ENCODE measurements around the gene SHISA6. TPM values are rescaled to one million over a fixed set of nuclear protein-coding genes. Genes with fewer than 3 reads are reported as not detected.

The SHISA6 gene
- total RNA-seq, 1 donor from 2014 or later: not detected

DNA sequence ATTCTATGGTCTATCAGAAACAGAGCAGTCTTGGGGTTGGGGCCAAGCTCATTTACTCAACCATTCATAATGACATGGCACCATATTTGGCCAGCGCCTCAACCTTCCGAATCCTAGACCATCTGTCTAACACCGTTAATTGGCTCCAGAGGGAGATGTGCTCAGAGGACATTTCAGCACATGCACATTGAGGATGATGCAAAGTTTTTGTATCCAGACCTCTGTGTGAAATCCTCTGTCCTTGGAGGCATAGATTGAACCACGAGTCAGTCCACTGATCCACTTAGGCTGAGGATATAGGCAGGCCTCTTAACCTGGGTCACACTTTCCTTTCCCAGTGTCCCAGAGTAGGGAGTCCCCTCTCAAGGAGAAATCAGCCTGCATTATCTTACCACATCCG is 85.5 kb downstream of the SHISA6 start:
- no peak overlapping the region for H3K27ac ChIP-seq (ENCODE audit: low read depth, low read length)
- H4K20me1 ChIP-seq (ENCODE audit: insufficient read depth, low read length): no peaks in the 10 kb centered on the region
- H3K4me1 ChIP-seq (ENCODE audit: insufficient read depth, low read length): no peaks in the 10 kb centered on the region
- no peaks in the 10 kb centered on the region for H3K36me3 ChIP-seq (ENCODE audit: insufficient read depth, low read length)
- DNase-seq (ENCODE audit: low read depth) (no peak), FAIRE-seq (no peak)
- H2AFZ ChIP-seq (ENCODE audit: low read depth, low read length): no peak overlapping the region
- Mint-ChIP-seq H3K9me3 (ENCODE audit: unreplicated experiment) (peaks cover 16% of the 10 kb centered on the region), H3K27ac (ENCODE audit: unreplicated experiment) (no peak overlapping the region), H3K36me3 (ENCODE audit: low read depth, unreplicated experiment) (no peaks in the 10 kb centered on the region), H3K4me1 (ENCODE audit: low read depth, unreplicated experiment) (no peaks in the 10 kb centered on the region), H3K4me3 (ENCODE audit: unreplicated experiment) (no peak overlapping the region), H3K27me3 (ENCODE audit: low read depth, unreplicated experiment) (no peaks in the 10 kb centered on the region)
- H3K79me2 ChIP-seq (ENCODE audit: insufficient read depth, low read length): no peaks in the 10 kb centered on the region
- H3K27me3 ChIP-seq (ENCODE audit: insufficient read depth, low read length): no peaks in the 10 kb centered on the region
- H3K9ac ChIP-seq (ENCODE audit: low read length): no peak overlapping the region
- no peak overlapping the region for H3K4me2 ChIP-seq (ENCODE audit: low read length)
- H3K4me3 ChIP-seq (ENCODE audit: insufficient read depth, low read depth, low read length): no peak overlapping the region
- no peak for TF ChIP-seq EZH2 (IDR thresholded peaks at IDR 0.05; ENCODE audit: insufficient read depth, low read length)
- TF ChIP-seq, protein P1, sequence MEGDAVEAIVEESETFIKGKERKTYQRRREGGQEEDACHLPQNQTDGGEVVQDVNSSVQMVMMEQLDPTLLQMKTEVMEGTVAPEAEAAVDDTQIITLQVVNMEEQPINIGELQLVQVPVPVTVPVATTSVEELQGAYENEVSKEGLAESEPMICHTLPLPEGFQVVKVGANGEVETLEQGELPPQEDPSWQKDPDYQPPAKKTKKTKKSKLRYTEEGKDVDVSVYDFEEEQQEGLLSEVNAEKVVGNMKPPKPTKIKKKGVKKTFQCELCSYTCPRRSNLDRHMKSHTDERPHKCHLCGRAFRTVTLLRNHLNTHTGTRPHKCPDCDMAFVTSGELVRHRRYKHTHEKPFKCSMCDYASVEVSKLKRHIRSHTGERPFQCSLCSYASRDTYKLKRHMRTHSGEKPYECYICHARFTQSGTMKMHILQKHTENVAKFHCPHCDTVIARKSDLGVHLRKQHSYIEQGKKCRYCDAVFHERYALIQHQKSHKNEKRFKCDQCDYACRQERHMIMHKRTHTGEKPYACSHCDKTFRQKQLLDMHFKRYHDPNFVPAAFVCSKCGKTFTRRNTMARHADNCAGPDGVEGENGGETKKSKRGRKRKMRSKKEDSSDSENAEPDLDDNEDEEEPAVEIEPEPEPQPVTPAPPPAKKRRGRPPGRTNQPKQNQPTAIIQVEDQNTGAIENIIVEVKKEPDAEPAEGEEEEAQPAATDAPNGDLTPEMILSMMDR (IDR thresholded peaks at IDR 0.05; ENCODE audit: insufficient read depth, low read depth, low read length): no peak
- H3K9me3 ChIP-seq (ENCODE audit: insufficient read depth, low read depth, low read length): no peaks in the 10 kb centered on the region

GRCh38 chr17:11328770-11329169 is 87.8 kb downstream of the SHISA6 start:
- no peaks in the 10 kb centered on the region for H3K27me3 ChIP-seq (ENCODE audit: insufficient read depth, low read length)
- H3K4me3 ChIP-seq (ENCODE audit: insufficient read depth, low read depth, low read length): no peak overlapping the region
- no peaks in the 10 kb centered on the region for H3K36me3 Mint-ChIP-seq (ENCODE audit: low read depth, unreplicated experiment)
- no peaks in the 10 kb centered on the region for H3K79me2 ChIP-seq (ENCODE audit: insufficient read depth, low read length)
- no peak overlapping the region for H2AFZ ChIP-seq (ENCODE audit: low read depth, low read length)
- no peaks in the 10 kb centered on the region for H3K4me1 Mint-ChIP-seq (ENCODE audit: low read depth, unreplicated experiment)
- H3K9me3 Mint-ChIP-seq (ENCODE audit: unreplicated experiment): peaks cover 16% of the 10 kb centered on the region
- H3K4me1 ChIP-seq (ENCODE audit: insufficient read depth, low read length): no peaks in the 10 kb centered on the region
- TF ChIP-seq EZH2 (IDR thresholded peaks at IDR 0.05; ENCODE audit: insufficient read depth, low read length): no peak
- TF ChIP-seq, protein P1 (IDR thresholded peaks at IDR 0.05; ENCODE audit: insufficient read depth, low read depth, low read length): no peak
- DNase-seq (ENCODE audit: low read depth) (no peak), FAIRE-seq (no peak)
- H3K36me3 ChIP-seq (ENCODE audit: insufficient read depth, low read length): no peaks in the 10 kb centered on the region
- H3K9me3 ChIP-seq (ENCODE audit: insufficient read depth, low read depth, low read length): no peaks in the 10 kb centered on the region
- no peak overlapping the region for H3K9ac ChIP-seq (ENCODE audit: low read length)
- no peaks in the 10 kb centered on the region for H4K20me1 ChIP-seq (ENCODE audit: insufficient read depth, low read length)
- H3K4me2 ChIP-seq (ENCODE audit: low read length): no peak overlapping the region
- no peak overlapping the region for H3K27ac ChIP-seq (ENCODE audit: low read depth, low read length)
- H3K27me3 Mint-ChIP-seq (ENCODE audit: low read depth, unreplicated experiment): no peaks in the 10 kb centered on the region
- H3K27ac Mint-ChIP-seq (ENCODE audit: unreplicated experiment): no peak overlapping the region
- no peak overlapping the region for H3K4me3 Mint-ChIP-seq (ENCODE audit: unreplicated experiment)

DNA sequence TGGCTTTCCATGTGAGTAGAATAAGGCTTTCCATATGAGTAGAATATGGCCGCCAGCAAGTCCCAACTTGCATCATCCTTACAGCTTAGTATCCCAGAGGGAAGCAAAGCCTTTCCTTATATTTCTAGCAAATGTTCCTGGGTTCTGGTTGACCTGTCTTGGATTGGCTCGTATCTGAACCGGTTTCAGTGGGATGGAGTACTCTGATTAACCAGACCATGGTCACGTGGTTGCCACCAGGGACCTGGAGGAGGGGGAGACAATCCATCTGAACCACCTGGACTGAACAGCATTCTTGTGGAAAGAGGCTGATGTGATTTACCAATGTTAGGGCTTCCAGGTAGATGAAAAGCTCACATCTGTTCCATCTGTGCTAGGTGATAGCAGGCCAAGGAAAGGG is 89.0 kb downstream of the SHISA6 start:
- no peak for FAIRE-seq

More for the DNA sequence above, 89.0 kb downstream of the SHISA6 start:
- no peaks in the 10 kb centered on the region for H3K27me3 Mint-ChIP-seq (ENCODE audit: low read depth, unreplicated experiment)
- Histone ChIP-seq H3K4me3 (ENCODE audit: insufficient read depth, low read depth, low read length) (no peak overlapping the region), H3K4me1 (ENCODE audit: insufficient read depth, low read length) (no peaks in the 10 kb centered on the region), H3K79me2 (ENCODE audit: insufficient read depth, low read length) (no peaks in the 10 kb centered on the region), H3K4me2 (ENCODE audit: low read length) (no peak overlapping the region), H2AFZ (ENCODE audit: low read depth, low read length) (no peak overlapping the region), H3K27ac (ENCODE audit: low read depth, low read length) (no peak overlapping the region), H3K36me3 (ENCODE audit: insufficient read depth, low read length) (no peaks in the 10 kb centered on the region), H3K9me3 (ENCODE audit: insufficient read depth, low read depth, low read length) (no peaks in the 10 kb centered on the region), H4K20me1 (ENCODE audit: insufficient read depth, low read length) (no peaks in the 10 kb centered on the region), H3K27me3 (ENCODE audit: insufficient read depth, low read length) (no peaks in the 10 kb centered on the region), H3K9ac (ENCODE audit: low read length) (no peak overlapping the region)
- no peak overlapping the region for H3K27ac Mint-ChIP-seq (ENCODE audit: unreplicated experiment)
- H3K4me1 Mint-ChIP-seq (ENCODE audit: low read depth, unreplicated experiment): no peaks in the 10 kb centered on the region
- no peaks in the 10 kb centered on the region for H3K36me3 Mint-ChIP-seq (ENCODE audit: low read depth, unreplicated experiment)
- DNase-seq (ENCODE audit: low read depth): no peak
- TF ChIP-seq EZH2 (IDR thresholded peaks at IDR 0.05; ENCODE audit: insufficient read depth, low read length): no peak
- TF ChIP-seq, protein P1 (IDR thresholded peaks at IDR 0.05; ENCODE audit: insufficient read depth, low read depth, low read length): no peak
- H3K4me3 Mint-ChIP-seq (ENCODE audit: unreplicated experiment): no peak overlapping the region
- peaks cover 14% of the 10 kb centered on the region for H3K9me3 Mint-ChIP-seq (ENCODE audit: unreplicated experiment)

All from astrocyte (in vitro differentiated cells and primary cell).